Thyroid gland (tissue), 4 donors: ENCODE data around the gene LARGE1.

Source experiments
- POLR2A ChIP-seq, 2 donors: fragments of 450-650 bp; IDR thresholded peaks; one replicate each; pipeline ENCODE4 v1.6.1; 2017; ENCODE audit warnings: antibody characterized with exemption in 2 of 2, mild to moderate bottlenecking in 2 of 2, moderate library complexity in 1 of 2
- TF ChIP-seq, protein P1 (sequence below), 6 experiments: fragments of 200-600 bp in 3 of 6; fragments of 450-650 bp in 3 of 6; sonication (generic) in 3 of 6; IDR thresholded peaks; one replicate each; pipeline ENCODE4 v1.5.1; 2016 to 2019; ENCODE audit warnings: antibody characterized with exemption in 6 of 6, mild to moderate bottlenecking in 2 of 6, inconsistent platforms in 1 of 6, moderate library complexity in 1 of 6

DNA sequence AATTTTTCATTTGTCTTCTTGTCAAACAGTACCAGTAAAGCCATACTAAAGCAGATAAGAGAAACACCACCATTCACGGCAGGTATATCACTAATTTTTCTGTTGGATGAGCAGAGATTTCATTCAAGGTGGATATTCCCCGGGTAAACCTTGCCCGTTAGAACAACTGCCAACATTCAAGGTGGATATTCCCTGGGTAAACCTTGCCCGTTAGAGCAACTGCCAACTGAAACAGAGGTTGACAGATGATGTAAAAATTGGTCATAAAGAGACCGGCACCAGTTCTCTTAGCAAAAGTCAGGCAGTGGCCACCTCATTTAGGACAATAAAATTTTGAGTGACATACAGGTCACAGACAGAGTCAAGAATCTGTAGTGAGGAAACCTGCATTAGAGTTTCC is 438.7 kb downstream of the LARGE1 start:
- TF ChIP-seq, protein P1, sequence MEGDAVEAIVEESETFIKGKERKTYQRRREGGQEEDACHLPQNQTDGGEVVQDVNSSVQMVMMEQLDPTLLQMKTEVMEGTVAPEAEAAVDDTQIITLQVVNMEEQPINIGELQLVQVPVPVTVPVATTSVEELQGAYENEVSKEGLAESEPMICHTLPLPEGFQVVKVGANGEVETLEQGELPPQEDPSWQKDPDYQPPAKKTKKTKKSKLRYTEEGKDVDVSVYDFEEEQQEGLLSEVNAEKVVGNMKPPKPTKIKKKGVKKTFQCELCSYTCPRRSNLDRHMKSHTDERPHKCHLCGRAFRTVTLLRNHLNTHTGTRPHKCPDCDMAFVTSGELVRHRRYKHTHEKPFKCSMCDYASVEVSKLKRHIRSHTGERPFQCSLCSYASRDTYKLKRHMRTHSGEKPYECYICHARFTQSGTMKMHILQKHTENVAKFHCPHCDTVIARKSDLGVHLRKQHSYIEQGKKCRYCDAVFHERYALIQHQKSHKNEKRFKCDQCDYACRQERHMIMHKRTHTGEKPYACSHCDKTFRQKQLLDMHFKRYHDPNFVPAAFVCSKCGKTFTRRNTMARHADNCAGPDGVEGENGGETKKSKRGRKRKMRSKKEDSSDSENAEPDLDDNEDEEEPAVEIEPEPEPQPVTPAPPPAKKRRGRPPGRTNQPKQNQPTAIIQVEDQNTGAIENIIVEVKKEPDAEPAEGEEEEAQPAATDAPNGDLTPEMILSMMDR (IDR thresholded peaks at IDR 0.05) = no peak
- no peak for TF ChIP-seq POLR2A (IDR thresholded peaks at IDR 0.05)
